IPS-NIHi11 (cell line): Measurements from ENCODE around the gene RBM15.
A peak's percentile ranks its signal among the peaks of the same experiment; 100 is the strongest.

Source experiments
- DNase-seq: peaks from one replicate; pipeline ENCODE4 v3.0.0; 2012; ENCODE audit warnings: mixed read lengths, low spot score

Gene RBM15, protein sequence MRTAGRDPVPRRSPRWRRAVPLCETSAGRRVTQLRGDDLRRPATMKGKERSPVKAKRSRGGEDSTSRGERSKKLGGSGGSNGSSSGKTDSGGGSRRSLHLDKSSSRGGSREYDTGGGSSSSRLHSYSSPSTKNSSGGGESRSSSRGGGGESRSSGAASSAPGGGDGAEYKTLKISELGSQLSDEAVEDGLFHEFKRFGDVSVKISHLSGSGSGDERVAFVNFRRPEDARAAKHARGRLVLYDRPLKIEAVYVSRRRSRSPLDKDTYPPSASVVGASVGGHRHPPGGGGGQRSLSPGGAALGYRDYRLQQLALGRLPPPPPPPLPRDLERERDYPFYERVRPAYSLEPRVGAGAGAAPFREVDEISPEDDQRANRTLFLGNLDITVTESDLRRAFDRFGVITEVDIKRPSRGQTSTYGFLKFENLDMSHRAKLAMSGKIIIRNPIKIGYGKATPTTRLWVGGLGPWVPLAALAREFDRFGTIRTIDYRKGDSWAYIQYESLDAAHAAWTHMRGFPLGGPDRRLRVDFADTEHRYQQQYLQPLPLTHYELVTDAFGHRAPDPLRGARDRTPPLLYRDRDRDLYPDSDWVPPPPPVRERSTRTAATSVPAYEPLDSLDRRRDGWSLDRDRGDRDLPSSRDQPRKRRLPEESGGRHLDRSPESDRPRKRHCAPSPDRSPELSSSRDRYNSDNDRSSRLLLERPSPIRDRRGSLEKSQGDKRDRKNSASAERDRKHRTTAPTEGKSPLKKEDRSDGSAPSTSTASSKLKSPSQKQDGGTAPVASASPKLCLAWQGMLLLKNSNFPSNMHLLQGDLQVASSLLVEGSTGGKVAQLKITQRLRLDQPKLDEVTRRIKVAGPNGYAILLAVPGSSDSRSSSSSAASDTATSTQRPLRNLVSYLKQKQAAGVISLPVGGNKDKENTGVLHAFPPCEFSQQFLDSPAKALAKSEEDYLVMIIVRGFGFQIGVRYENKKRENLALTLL

DNA sequence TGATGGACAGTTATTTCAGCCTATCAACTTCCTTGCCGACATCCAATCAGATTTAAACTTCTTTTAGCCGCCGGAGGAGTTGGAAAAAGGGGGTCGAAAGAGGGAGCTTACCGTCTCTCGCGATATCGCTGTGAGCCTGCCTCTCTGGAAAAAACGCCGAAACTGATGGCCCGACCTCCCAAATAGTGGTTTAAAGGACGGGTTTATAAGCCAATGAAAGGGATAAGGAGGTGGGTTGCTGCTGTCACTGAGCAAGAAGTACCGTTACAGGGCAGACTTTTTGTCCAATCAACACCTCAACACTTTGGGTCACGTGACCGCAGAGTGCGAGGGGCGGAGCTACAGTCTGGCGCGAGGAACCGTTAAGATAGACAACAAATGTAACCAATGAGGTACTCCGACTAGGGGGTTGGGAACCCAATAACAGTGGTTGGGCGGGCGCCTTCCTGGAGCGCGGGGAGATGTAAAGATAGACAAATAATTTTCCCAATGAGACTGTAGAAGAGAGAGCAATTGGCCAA is at the start of gene RBM15:
Gene RBM15 (plus strand): TSS at position 492 of the 521 bp plus-strand sequence. CDS start 29 bp downstream, at position 521.
- DNase-seq, result peak; percentile 92

DNA sequence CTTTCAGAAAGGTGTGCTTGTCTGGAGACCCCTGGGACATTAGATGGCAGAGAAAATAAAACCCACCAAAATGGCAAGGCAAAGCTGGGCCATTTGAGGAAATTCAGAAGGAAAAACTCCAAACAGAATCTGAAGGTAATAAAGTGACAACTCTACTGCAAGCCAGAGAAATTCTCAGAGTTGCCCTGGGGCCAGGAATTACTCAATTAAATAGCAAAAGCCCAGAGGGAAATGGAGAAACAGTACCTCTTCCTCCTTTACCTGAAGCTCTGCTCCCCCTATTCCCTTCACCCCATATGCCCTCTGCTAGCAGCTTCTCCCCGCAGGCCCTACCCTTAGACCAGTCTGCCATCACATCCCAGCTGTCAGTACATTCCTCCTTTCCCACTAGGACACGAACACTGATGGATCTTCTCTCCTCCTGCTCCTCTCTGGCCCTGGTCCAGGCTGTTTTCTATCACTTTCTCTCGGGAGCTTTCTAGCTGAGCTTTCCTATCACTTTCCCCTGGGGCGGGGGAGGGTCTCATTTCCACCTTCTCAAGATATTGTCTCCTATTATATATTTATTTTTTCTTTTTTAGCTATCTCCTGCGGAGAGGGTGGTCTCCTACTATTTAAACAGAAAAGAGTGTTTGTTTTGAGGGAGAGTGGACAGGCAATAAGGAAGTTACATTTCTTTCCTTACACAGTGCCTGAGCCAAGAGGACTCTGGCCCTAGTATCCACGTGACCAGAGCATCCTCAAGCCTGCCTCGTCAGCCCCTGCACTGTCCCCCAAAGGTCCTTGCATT is 47.7 kb upstream of the RBM15 start:
- no peak for DNase-seq

DNA sequence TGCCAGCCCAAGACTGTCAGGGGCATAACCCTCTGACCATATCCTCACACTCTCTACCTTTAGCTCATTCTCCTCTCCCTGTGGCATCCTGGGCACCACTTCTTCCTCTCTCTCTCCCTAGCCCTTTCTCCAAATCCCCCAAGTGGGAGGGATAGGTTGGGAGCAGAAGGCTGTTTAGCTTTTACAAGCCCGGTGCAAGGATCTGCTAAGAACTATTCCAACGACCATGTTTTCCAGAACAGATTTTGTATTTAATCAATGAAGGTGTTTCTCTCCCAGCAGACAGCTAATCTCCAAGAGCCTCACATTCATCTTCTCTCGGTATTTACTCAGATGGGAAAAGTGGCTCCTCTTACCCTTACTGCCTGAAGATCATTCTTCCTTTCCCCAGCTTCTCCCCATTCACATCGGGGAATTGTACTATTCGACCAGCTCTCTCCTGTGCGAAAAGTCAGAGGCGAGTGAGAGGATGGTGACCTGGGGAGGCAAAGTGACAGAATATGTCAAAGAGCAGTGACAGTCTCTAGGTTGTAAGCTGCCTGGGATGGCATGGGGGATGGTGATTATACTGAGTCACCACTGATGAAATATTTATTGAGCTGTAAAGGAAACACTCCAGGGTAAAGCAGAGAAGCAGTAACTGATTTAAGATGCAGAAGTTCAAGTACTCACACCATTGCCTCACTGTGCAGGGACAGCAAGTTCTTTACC is 47.0 kb upstream of the RBM15 start:
- DNase-seq, result no peak

DNA sequence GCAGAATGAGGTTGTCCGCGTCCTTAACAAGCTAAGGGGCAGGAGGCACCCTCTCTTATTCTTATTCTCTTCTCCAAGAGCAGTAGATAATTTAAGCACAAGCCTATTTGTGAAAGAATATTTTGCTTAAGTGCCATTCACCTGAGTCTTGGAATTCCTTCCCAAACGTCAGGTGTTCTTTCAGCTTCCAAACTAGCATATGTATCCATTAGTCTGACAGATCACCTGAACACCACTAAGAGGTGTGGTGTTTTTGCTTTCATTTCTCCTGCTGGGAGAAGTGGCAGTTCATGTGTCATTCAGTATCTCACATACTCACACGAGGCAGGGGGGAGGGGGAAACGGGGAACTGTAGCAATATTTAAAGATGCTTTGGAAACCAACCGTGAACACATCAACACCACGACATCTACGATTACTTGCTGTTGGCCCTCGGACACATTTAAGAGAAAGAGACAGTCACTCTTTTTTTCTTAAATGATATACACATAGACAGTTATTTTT is 45.5 kb upstream of the RBM15 start:
- DNase-seq, result no peak

DNA sequence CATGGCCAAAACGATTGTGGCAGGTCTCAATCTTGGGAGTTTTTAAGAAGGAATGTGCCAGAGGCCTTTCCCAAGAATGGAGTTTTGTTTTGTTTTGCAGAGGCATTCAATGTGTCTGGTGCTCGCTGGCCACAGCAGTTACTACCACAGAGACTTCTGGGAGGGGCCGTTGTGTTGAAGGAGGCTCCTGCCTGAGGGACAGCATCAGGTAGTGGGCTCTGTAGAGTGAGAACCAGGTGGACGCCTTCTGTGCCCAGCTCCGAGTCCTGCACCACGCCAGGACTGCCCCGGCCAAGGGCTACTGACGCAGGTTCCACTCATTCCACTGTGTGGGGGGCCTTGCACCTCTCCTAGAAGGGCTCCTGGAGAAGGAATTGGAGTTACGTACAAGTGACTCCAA is 44.9 kb upstream of the RBM15 start:
- no peak for DNase-seq

DNA sequence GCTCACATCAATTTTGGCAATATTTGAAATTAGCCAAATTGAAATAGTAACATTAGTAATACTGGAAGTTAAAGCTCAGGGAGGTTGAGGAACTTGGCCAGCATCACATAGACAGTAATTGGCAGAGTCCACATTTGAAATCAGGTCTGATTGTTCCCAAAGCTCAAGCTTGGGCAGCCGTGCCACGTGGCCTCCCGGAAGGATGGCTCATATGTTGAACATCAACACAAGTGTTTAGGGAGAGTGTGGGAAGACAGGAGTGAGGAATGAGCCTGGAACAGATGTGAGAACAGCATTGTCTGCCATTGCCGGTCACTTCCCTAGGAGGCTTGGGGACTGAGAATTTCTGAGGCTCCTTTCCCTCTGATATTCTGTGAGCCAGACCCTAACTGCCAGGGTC is 40.2 kb upstream of the RBM15 start:
- no peak for DNase-seq

DNA sequence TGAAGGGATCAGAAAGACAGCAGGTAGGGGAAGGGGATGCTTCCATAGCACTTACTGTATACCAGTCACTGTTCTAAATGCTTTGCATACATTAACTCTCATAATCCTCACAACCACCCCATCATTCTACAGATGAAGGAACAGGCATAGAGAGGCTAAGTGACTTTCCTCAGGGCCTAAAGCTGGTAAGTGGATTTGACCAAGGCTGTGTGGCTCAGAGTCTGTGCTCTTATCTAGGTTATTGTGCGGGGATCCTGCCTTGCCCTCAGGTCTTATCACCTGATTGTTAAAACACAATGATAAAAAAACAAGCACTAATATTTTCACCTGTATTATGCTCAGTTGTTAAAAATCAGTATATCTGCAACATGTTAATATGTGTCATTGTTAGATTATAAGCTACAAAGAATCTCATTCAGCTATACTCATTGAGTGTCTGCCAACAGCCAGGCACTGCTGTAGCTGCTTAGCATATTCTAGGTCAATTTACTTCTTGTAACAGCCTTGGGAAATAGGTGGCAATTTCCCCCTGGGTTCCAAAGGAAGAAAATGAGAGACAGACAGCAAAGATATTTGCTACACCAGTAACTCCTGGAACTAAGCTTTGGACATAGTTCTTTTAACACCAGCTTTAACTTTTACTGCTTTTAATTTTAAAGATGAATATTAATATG is 38.6 kb upstream of the RBM15 start:
- DNase-seq, result no peak

DNA sequence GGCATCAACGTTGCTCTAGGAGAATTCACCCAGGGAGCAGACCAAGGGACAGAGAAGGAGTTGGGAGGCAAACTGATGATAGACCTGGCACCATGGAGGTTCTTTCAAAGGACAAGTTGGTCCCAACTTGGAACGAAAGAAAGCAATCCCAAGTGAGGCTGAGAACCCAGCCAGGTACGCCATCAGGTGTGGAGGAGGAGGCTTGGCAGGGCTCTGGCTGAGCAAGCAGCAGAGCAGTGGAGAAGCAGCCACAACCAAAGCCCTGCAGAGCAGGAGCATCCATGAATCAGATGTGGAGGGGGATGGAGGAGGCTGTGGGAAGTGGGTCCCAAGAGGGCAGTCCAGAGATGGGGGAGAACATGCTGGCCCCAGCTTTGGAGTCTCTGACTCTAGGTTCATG is 36.3 kb upstream of the RBM15 start:
- DNase-seq, result no peak

DNA sequence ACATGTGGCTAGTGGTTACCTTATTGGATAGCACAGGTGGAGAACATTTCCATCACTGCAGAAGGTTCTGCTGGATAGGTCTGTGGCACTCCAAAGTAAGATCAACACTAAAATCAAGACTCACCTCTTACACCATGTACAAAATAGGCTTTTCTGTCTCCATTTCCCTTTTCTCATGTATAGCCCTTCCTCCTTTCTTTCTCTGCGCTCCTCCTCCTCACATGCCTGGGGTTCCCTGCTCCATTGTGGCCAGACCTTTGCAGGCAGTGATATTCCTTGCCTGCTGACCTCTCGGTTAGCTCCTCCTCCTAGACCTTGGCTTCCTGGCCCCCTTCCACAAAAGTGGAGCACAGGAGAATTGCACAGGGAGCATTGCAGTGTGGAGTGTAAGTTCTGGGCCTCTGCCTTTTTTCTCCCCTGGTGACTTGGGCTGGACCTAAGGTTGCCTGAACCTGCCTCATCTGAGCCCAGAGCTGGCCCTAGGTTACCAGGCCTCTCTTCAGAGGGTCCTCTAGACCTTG is 33.2 kb upstream of the RBM15 start:
- no peak for DNase-seq

DNA sequence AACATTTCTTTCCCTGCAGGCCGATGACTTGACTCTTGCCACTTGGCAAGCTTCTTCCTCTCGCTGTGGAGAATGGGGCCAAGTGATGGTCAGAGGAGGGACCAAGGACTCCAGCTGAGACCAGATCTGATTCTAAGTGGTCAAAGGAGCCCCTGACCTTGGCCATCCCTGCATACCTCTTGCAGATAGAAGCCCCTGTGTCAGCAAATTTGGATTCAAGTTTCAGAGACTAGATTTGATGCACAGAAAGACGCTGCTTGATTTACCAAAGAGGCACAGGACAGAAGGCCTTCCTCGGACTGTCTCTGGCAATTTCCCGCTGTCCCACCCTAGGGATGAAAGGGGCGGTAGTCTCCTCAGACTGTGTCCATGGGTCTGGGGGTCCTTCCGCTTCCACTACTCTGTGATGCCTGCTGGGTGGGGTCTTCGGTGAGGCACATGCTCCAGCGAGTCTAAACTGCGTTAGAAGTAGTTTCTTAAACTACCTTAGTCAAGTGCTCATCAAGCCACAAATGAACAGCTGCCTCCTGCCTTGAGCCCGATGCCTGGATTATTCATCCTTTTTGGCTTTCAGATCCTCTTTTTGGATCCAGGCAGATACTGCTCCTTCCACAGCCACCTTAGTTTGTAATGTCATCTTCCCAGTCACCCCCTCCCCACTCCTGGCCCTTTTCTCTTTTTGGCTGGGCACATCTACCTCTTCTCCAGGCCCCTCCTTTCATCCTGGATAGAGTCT is 31.8 kb upstream of the RBM15 start:
- DNase-seq, result no peak

DNA sequence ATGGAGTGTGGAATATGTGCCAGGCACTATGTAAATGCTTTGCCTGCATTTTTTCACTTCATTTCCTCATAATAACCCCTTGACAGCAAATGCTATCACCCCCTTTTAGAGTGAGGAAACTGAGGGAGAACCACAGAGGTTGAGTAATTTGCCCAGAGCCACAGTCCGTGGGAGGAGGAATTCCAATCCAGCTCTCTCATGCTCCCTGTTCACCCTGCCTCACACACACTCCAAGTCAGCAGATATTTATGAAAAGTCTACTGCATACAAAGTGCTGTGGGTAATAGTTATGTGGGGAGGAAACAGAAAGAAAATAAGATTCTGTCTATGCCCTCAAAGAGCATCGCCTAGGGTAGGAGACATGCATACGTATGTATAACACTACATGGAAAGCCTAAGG is 30.9 kb upstream of the RBM15 start:
- DNase-seq, result no peak

DNA sequence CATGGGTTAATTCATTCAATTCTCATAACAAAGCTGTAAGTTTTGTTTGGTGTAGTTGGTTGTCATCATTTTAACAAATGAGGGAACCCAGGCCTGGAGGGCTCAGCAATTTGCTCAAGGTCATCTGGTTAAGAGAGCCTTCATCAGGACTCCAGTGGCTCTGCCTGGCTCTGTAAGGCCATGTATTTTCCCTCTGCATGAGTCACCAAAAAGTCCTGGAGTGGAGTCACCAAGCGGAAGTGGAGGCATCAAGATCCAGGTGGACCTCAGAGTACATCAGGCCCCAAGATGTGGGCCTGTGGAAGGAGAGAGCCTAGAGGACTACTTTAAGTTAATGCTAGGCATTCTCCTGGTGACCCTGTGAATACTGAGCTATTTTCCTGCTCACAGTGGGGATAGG is 30.0 kb upstream of the RBM15 start:
- no peak for DNase-seq

DNA sequence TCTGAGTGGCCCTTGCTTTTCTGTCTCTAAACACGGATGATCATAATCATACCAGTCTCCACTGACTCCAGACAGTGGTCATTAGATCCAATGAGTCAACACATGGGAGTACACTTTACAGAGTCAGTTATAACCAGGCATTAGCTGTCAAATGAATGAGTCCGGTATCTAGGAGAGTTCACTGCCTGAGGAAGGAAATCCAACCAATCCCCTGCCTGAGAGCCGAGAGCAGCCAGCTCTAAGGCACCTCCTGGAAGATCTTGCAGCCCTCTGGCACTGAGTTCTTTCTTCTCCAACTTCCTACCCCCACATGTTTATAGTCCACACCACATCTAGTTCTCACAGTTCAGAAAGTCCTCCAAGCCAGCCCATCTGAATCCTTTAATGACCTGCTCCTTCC is 29.4 kb upstream of the RBM15 start:
- no peak for DNase-seq

DNA sequence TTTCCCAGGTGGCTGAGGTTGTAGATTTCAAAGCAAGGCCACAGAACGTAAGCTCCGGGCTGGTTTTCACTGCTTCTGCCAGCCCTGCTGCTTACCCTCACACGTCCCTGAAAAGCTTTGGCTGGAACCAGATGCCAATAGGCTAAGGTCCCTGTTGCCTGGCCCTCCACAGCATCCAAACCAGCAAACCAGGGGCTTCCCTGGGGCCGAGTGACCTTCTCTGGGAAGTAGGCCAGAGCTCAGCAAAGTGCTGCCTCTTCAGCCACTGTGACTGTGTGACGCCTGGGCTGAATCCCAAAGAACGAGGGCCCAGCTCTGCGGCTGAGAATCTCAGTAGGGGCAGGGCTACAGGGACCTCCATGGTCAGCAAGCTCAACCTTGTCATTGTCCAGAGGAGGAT is 28.9 kb upstream of the RBM15 start:
- DNase-seq, result no peak

DNA sequence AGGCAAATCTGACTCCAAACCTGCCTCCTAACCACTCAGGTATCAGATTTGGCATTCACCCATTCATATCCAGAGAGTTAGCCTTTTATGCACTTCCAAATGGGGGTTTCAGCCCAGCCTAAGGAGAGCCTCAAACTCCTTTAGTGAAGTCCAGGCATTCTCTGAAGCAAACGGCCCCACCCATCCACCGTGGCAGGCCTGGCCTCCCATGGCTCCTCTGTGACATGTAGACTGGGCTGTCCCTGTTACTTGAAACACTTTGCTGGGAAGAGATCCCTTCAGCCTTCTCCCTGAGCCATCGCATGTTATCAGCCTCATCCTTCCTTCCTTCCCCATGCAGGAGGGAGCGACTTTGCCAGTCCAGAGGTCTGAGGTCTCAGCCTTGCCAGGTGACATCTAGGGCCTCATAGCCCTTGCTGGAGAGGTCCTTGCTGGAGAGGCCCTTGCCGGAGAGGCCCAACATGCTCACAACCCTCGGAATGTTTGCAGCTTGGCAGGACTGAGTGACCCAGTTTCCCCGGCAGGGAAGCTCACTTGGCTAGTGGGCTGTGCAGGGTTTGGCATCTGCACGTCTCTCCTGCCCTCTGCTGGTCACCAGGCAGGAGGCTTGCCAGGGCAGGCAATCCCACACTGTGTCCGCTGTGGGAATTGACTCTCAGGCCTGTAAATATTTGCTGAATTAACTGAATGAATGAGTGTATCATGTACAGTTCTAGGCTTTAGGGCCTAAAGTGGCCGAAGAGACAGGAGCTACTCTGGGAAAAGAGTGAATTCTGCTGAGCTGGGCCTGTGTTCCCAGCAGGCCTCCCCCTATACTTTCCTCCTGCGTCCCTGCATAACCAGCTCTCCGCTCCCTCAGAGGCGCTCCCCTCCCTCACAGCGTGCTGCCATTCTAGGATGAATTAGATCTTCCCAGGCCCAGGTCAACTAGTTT is 26.7 kb upstream of the RBM15 start:
- peak; percentile 82 for DNase-seq

DNA sequence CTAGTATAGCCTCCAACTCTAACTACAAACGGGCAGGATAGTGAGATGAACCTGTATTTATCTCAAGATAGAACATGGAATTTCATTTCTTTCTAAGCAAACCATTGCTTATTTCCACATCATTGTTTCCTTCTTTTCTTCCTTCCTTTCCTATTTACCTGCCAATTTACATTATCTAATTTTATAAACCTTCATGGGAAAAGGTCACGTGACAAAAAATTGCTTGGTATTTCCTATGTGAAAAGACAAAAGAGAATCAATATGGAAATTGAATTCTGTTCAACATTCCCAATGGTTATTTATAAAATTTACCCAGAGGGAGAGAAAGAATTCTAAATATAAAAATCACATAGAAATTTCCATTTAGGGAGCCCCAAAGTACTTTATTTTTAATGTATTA is 22.4 kb upstream of the RBM15 start:
- DNase-seq, result no peak

DNA sequence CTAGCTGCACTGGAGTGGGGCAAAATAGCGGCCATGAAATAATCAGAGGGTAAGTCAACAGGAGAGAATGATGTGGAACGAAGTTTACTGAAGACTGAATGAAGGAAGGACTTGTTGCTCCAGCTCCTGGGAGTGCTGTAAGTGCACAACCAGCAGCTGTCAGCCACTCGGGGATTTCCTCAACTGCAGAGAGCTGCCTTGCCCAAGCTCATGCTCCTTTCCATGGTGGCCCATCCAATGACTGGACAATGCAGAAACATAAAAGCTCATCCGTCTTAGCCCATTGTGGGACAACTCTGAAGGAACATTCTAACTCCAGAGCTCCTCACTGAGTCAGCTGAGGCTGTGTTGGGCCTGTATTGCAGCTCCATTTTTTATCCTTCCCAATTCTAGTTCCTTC is 21.1 kb upstream of the RBM15 start:
- DNase-seq, result no peak
